ENCODE data around the gene PLSCR3. TPM values are rescaled to one million over a fixed set of nuclear protein-coding genes. Genes with fewer than 3 reads are reported as not detected.

The PLSCR3 gene
- total RNA-seq, 4 donors from 2014 or later: 0.77 to 42.6 (median 17.6) TPM

- DNase-seq: no peak
- Histone ChIP-seq H3K27me3 (no peaks in the 10 kb centered on the region), H3K9me3 (no peaks in the 10 kb centered on the region), H3K36me3 (no peaks in the 10 kb centered on the region), H3K4me1 (no peaks in the 10 kb centered on the region), H3K27ac (no peak overlapping the region), H3K4me3 (no peak overlapping the region)
- no peak for TF ChIP-seq POLR2A (IDR thresholded peaks at IDR 0.05)
- TF ChIP-seq CTCF (IDR thresholded peaks at IDR 0.05): no peak
- intact Hi-C loops (cut with DNase I; ENCODE audit: low total_unique reads): no loop called here
Observed at GRCh38 chr17:7426896-7427489, 32.7 kb upstream of the PLSCR3 start.

GRCh38 chr17:7426203-7426863 lies 32.0 kb upstream of the PLSCR3 start:
- no peak for DNase-seq
- no peak for TF ChIP-seq POLR2A (IDR thresholded peaks at IDR 0.05)
- TF ChIP-seq CTCF (IDR thresholded peaks at IDR 0.05): no peak
- H3K27me3 ChIP-seq: no peaks in the 10 kb centered on the region
- H3K36me3 ChIP-seq: no peaks in the 10 kb centered on the region
- intact Hi-C loops (cut with DNase I; ENCODE audit: low total_unique reads): no loop called here
- no peak overlapping the region for H3K4me3 ChIP-seq
- H3K27ac ChIP-seq: no peak overlapping the region
- H3K9me3 ChIP-seq: no peaks in the 10 kb centered on the region
- no peaks in the 10 kb centered on the region for H3K4me1 ChIP-seq

GRCh38 chr17:7425756-7426155 lies 31.4 kb upstream of the PLSCR3 start:
- Histone ChIP-seq H3K27ac (no peak overlapping the region), H3K4me3 (no peak overlapping the region), H3K9me3 (no peaks in the 10 kb centered on the region), H3K27me3 (no peaks in the 10 kb centered on the region), H3K36me3 (no peaks in the 10 kb centered on the region), H3K4me1 (no peaks in the 10 kb centered on the region)
- no peak for DNase-seq
- intact Hi-C loops (cut with DNase I; ENCODE audit: low total_unique reads): no loop called here
- TF ChIP-seq CTCF (IDR thresholded peaks at IDR 0.05) (no peak), POLR2A (IDR thresholded peaks at IDR 0.05) (no peak)

GRCh38 chr17:7425316-7425715 lies 31.0 kb upstream of the PLSCR3 start, which contains the start of gene SPEM2:
TSS of gene SPEM2 (plus strand) at chr17:7425616. CDS start at chr17:7425689, 73 bp downstream.
- Histone ChIP-seq H3K4me1 (no peaks in the 10 kb centered on the region), H3K36me3 (no peaks in the 10 kb centered on the region), H3K4me3 (no peak within 1 kb of the TSS), H3K9me3 (no peaks in the 10 kb centered on the region), H3K27ac (no peak within 1 kb of the TSS), H3K27me3 (no peaks in the 10 kb centered on the region)
- no peak for DNase-seq
- TF ChIP-seq POLR2A (IDR thresholded peaks at IDR 0.05): no peak
- no peak for TF ChIP-seq CTCF (IDR thresholded peaks at IDR 0.05)
- intact Hi-C loops (cut with DNase I; ENCODE audit: low total_unique reads): no loop called here

GRCh38 chr17:7423679-7424078 lies 29.4 kb upstream of the PLSCR3 start:
- H3K27ac ChIP-seq: no peak overlapping the region
- intact Hi-C loops (cut with DNase I; ENCODE audit: low total_unique reads): no loop called here
- no peak overlapping the region for H3K4me3 ChIP-seq
- H3K4me1 ChIP-seq: no peaks in the 10 kb centered on the region
- DNase-seq: no peak
- H3K27me3 ChIP-seq: no peaks in the 10 kb centered on the region
- H3K36me3 ChIP-seq: no peaks in the 10 kb centered on the region
- TF ChIP-seq POLR2A (IDR thresholded peaks at IDR 0.05): no peak
- TF ChIP-seq CTCF (IDR thresholded peaks at IDR 0.05): no peak
- H3K9me3 ChIP-seq: no peaks in the 10 kb centered on the region

All from uterus (tissue), 4 donors.